NCI-H2196 (cell line): ENCODE data around the gene PREP.
"Not testable (repeated sequence)": the region's sequence is repeated elsewhere in the genome, so short reads cannot be mapped to it uniquely, and the experiment has no call there.

Source experiments
- DNase-seq: peaks from one replicate; lab custom pipeline; 2025; ENCODE audit not compliant: unreplicated experiment; lab: John Stamatoyannopoulos, UW

Gene PREP

DNA sequence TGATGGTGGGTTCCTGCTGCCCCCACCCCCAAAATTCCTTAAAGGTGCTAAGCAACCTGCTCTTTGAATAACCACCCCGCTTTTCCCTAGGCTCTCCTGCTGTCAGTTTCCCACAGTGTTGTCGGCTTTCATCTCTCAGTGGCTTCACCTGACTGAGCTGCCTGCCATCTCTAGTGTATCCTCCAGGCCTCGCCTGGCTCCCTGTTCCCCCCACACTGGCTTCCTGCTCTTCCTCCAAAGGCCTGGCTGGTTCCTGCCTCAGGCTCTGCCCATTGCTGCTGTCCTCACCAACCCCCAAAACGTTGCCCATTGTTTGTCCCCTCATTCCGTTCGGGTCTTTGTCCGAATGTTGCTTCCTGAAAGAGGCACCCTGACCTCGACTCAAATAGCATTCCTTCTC, 129.3 kb downstream of the PREP start:
- DNase-seq = no peak

GRCh38 chr6:105272786-105273185, 130.1 kb downstream of the PREP start:
- peak; percentile 33 for DNase-seq

GRCh38 chr6:105270511-105270910, 132.4 kb downstream of the PREP start:
- no peak for DNase-seq

GRCh38 chr6:105269390-105269789, 133.5 kb downstream of the PREP start:
- no peak for DNase-seq

DNA sequence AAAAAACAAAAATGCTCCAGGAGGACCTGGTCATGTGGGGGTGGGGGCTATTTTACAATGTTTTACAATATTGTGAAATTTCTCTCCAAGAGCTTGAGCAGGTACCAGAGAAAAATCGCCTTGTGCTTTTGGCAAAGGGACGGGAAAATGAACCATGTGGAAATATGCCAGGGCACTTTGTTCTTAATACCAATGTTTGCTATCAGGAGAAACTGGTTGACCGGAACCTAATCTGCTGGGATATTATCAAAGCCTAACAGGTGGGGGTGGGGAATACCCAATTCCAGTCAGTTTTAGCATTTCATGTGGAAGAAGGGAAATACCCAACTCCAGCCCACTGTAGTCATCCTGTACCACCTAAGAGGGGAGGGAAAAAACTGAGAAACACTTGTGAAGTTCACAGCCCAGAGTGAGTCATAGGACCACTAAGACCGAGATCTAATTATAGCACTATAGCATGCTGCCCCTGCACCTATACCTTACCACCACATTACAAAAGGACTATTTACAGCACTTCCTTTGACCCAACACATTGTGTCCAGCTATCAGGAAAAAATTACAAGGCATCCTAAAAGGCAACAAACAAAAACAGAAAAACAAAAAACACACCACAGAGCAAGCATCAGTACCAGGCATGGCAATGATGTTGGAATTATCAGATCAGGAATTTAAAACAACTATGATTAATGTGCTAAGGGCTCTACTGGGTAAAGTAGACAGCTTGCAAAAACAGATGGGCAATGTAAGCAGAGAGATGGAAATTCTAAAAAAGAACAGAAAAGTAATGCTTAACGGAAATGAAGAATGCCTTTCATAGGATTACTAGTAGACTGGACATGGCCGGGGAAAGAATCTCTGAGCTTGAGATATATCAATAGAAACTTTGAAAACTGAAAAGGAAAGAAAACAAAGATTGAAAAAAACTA, 138.9 kb downstream of the PREP start:
- DNase-seq = peak; percentile 9

GRCh38 chr6:105259913-105260889, 142.7 kb downstream of the PREP start:
- no peak for DNase-seq

DNA sequence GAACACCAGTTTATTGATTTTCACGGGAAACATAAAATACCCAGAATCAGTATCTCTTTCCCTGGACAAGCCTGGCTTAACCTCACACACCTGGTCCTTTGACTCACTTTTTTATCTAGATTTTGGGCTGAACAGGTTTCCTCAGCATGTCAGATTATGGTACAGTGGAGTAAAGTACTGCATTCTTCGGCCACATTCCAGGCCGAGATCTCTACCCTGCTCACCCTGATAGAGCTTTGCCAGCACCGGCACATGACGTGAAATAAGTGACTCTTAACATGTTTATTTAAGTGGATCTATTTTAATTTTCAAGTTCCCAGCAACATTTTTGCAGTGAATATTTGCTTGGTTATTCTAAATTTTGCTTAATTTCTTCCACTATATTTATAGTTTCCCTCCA, 144.1 kb downstream of the PREP start:
- no peak for DNase-seq

- DNase-seq = peak; percentile 25
Observed at GRCh38 chr6:105257340-105257739, 145.5 kb downstream of the PREP start.

DNA sequence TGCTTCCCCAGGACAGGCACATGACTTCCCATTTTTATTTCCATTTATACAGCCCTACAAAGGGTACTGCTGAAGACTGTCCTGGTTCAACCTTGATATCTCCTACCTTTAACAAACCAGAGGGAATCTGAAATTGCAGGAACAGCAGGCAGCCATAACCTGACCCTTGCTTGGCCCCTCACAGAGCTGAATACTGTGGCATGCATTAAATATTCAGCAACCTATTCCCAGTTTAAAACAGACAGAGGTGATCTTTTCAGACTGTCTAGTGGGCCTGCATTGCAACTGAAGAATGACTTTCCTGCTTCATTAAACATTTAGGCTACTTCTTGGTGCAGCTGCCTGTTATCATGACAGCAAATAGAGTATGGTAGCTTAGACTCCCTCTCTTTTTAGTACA, 146.3 kb downstream of the PREP start:
- DNase-seq = no peak

GRCh38 chr6:105253787-105254186, 149.1 kb downstream of the PREP start:
- DNase-seq = no peak

GRCh38 chr6:105251689-105252088, 151.2 kb downstream of the PREP start:
- no peak for DNase-seq

- no peak for DNase-seq
Observed at GRCh38 chr6:105250533-105250932, 152.3 kb downstream of the PREP start.

DNA sequence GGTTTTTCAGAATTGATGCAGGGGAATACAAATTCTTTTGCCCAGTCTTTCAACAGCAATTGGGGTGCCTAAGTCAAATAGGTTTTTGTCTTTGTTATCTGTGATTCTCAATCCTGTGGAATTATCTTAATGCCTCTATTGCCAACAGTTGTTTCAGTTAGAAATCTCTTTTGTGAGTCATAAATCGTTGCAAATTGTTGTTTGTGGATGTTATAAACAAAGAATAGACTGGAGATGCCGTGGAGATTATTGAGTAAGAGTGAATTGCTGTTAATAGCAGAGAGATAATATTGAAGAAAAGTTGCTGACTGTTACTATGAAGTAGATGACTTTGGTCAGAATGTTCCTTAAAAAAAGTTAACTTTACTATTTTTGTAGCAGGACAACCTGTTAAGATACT, 159.4 kb downstream of the PREP start:
- DNase-seq = no peak

DNA sequence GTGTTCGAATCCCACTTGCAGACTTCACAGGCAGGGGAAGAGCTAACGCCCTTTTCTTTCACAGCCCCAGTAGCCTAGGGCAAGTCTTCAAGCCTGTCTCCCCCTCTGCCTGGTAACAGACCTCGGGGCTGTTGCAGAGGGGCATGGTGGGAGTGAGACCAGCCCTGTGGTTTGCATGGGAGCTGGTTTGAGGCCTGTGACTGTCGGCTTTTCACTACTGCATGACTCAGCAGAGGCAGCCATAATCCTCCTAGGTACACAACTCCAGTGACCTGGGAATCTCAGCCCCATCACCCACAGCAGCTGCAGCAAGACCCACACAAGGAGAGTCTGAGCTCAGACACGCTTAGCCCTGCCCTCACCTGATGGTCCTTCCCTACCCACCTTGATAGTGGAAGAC, 167.7 kb downstream of the PREP start:
- no peak for DNase-seq

- DNase-seq = not testable (repeated sequence)
Observed at GRCh38 chr6:105231771-105232170, 171.1 kb downstream of the PREP start.
